HG02759 (cell line): ENCODE data around the gene GIGYF1.
"Not testable (repeated sequence)": the region's sequence is repeated elsewhere in the genome, so short reads cannot be mapped to it uniquely, and the experiment has no call there.

Source experiments
- ATAC-seq: cut with Tn5 transposase; IDR thresholded peaks from one replicate; pipeline ENCODE4 v1.9.1; 2021; ENCODE audit warnings: mild to moderate bottlenecking, moderate library complexity; ENCODE audit not compliant: unreplicated experiment

The GIGYF1 gene

GRCh38 chr7:100694098-100694745, at the start of gene GIGYF1:
GIGYF1 (minus strand) TSS chr7:100694250; CDS start chr7:100688238, 6,012 bp downstream.
- peak; percentile 64 for ATAC-seq

- ATAC-seq = no peak
These were observed 45.9 kb upstream of the GIGYF1 start for GRCh38 chr7:100739934-100740333.

- ATAC-seq = no peak
These were observed 42.6 kb upstream of the GIGYF1 start for GRCh38 chr7:100736671-100737070.

- no peak for ATAC-seq
These were observed 41.7 kb upstream of the GIGYF1 start for GRCh38 chr7:100735730-100736129.

GRCh38 chr7:100731937-100732636, 38.0 kb upstream of the GIGYF1 start:
- no peak for ATAC-seq

- ATAC-seq = no peak
These were observed 36.2 kb upstream of the GIGYF1 start for GRCh38 chr7:100730136-100730800.

GRCh38 chr7:100728196-100728595, 34.1 kb upstream of the GIGYF1 start:
- ATAC-seq = no peak

GRCh38 chr7:100726996-100727761, 33.1 kb upstream of the GIGYF1 start:
- no peak for ATAC-seq

- ATAC-seq = not testable (repeated sequence)
These were observed 30.3 kb upstream of the GIGYF1 start for GRCh38 chr7:100724364-100724763.

- no peak for ATAC-seq
These were observed 29.8 kb upstream of the GIGYF1 start for GRCh38 chr7:100723732-100724275.

GRCh38 chr7:100722480-100723212, 28.6 kb upstream of the GIGYF1 start:
- ATAC-seq = no peak

GRCh38 chr7:100721505-100721812, 27.4 kb upstream of the GIGYF1 start:
- ATAC-seq = no peak

GRCh38 chr7:100720671-100721504, 26.8 kb upstream of the GIGYF1 start:
- no peak for ATAC-seq

- ATAC-seq = no peak
These were observed 26.2 kb upstream of the GIGYF1 start, which contains the start of gene EPO for GRCh38 chr7:100720279-100720670. EPO (plus strand) TSS chr7:100720468; CDS start chr7:100720981, 513 bp downstream.

GRCh38 chr7:100719523-100720278, 25.7 kb upstream of the GIGYF1 start:
- ATAC-seq = no peak

- not testable (repeated sequence) for ATAC-seq
These were observed 23.0 kb upstream of the GIGYF1 start for GRCh38 chr7:100717073-100717472.

GRCh38 chr7:100714725-100715124, 20.7 kb upstream of the GIGYF1 start:
- no peak for ATAC-seq

GRCh38 chr7:100711369-100711768, 17.3 kb upstream of the GIGYF1 start:
- ATAC-seq = no peak

GRCh38 chr7:100710452-100710851, 16.4 kb upstream of the GIGYF1 start:
- ATAC-seq = no peak
